K562 (cell line): ENCODE data around the gene KLHDC10.

Source experiments
- DLX4 ChIP-seq: fragments of 250-450 bp; sonication (Bioruptor Pico); IDR thresholded peaks from 2 replicates; pipeline ENCODE4 v1.6.1; 2021; ENCODE audit warnings: mild to moderate bottlenecking
- TCF7 ChIP-seq: sonication (generic); IDR thresholded peaks from 2 replicates; pipeline ENCODE4 v1.6.1; 2016; ENCODE audit warnings: antibody characterized with exemption, borderline replicate concordance

- TF ChIP-seq DLX4 (no peak), TCF7 (no peak)
Measured at GRCh38 chr7:130102588-130102987, 32.3 kb downstream of the KLHDC10 start.
